EH (cell line): ENCODE results near the gene RHBDF1.

ENCODE experiments used
- DNase-seq: peaks from one replicate; pipeline ENCODE4 v3.0.0-alpha.2; 2015; ENCODE audit warnings: low read depth

Gene RHBDF1

GRCh38 chr16:74747-75334, 2.4 kb upstream of the RHBDF1 start:
- no peak for DNase-seq

GRCh38 chr16:74051-74746, 1.8 kb upstream of the RHBDF1 start:
- no peak for DNase-seq

- DNase-seq, result peak; percentile 88
Observed at GRCh38 chr16:71540-72401, 660 bp downstream of the RHBDF1 start.

- no peak for DNase-seq
Observed at GRCh38 chr16:71210-71539, 1.3 kb downstream of the RHBDF1 start.

- no peak for DNase-seq
Observed at GRCh38 chr16:69181-69580, 3.2 kb downstream of the RHBDF1 start.

GRCh38 chr16:67884-68789, 4.3 kb downstream of the RHBDF1 start:
- DNase-seq, result peak; percentile 76

GRCh38 chr16:67183-67791, 5.1 kb downstream of the RHBDF1 start:
- DNase-seq, result no peak

- no peak for DNase-seq
Observed at GRCh38 chr16:66309-67182, 5.9 kb downstream of the RHBDF1 start.

GRCh38 chr16:65745-66144, 6.7 kb downstream of the RHBDF1 start:
- DNase-seq, result peak; percentile 74

GRCh38 chr16:64914-65255, 7.5 kb downstream of the RHBDF1 start:
- DNase-seq, result no peak

GRCh38 chr16:63998-64913, 8.2 kb downstream of the RHBDF1 start:
- no peak for DNase-seq

GRCh38 chr16:63466-63865, 9.0 kb downstream of the RHBDF1 start:
- no peak for DNase-seq

- no peak for DNase-seq
Observed at GRCh38 chr16:62968-63391, 9.5 kb downstream of the RHBDF1 start.

- no peak for DNase-seq
Observed at GRCh38 chr16:62283-62967, 10.0 kb downstream of the RHBDF1 start.

- DNase-seq, result no peak
Observed at GRCh38 chr16:61879-62281, 10.6 kb downstream of the RHBDF1 start.

GRCh38 chr16:60929-61878, 11.2 kb downstream of the RHBDF1 start:
- DNase-seq, result no peak

GRCh38 chr16:60166-60565, 12.3 kb downstream of the RHBDF1 start:
- no peak for DNase-seq
